HG02763 (cell line): ENCODE results near the gene SRL.

Source experiments
- ATAC-seq: cut with Tn5 transposase; IDR thresholded peaks from one replicate; pipeline ENCODE4 v1.9.1; 2021; ENCODE audit warnings: mild to moderate bottlenecking, moderate library complexity; ENCODE audit not compliant: unreplicated experiment

The SRL gene

GRCh38 chr16:4241928-4242283 is at the start of gene SRL:
TSS of gene SRL (minus strand) at chr16:4242080. CDS start at chr16:4242067, 13 bp downstream.
- no peak for ATAC-seq

- no peak for ATAC-seq
Measured at GRCh38 chr16:4290236-4290830, 48.5 kb upstream of the SRL start.

- ATAC-seq, result peak; percentile 57
Measured at GRCh38 chr16:4288148-4288921, 46.5 kb upstream of the SRL start.

GRCh38 chr16:4285167-4285566 is 43.3 kb upstream of the SRL start:
- ATAC-seq, result no peak

GRCh38 chr16:4283939-4284338 is 42.1 kb upstream of the SRL start:
- no peak for ATAC-seq

GRCh38 chr16:4283441-4283840 is 41.6 kb upstream of the SRL start:
- no peak for ATAC-seq

GRCh38 chr16:4280625-4281024 is 38.7 kb upstream of the SRL start:
- ATAC-seq, result no peak

- no peak for ATAC-seq
Measured at GRCh38 chr16:4277987-4278513, 36.2 kb upstream of the SRL start.

GRCh38 chr16:4275861-4276260 is 34.0 kb upstream of the SRL start:
- no peak for ATAC-seq

GRCh38 chr16:4273858-4274311 is 32.0 kb upstream of the SRL start:
- peak; percentile 6 for ATAC-seq

- peak; percentile 9 for ATAC-seq
Measured at GRCh38 chr16:4272114-4272956, 30.5 kb upstream of the SRL start.

GRCh38 chr16:4271176-4272113 is 29.6 kb upstream of the SRL start:
- peak; percentile 63 for ATAC-seq

- ATAC-seq, result no peak
Measured at GRCh38 chr16:4270595-4270994, 28.7 kb upstream of the SRL start.

GRCh38 chr16:4270091-4270490 is 28.2 kb upstream of the SRL start:
- no peak for ATAC-seq

- no peak for ATAC-seq
Measured at GRCh38 chr16:4266372-4266771, 24.5 kb upstream of the SRL start.

- no peak for ATAC-seq
Measured at GRCh38 chr16:4265676-4266075, 23.8 kb upstream of the SRL start.

GRCh38 chr16:4264546-4264945 is 22.7 kb upstream of the SRL start:
- no peak for ATAC-seq

- no peak for ATAC-seq
Measured at GRCh38 chr16:4263504-4264436, 21.9 kb upstream of the SRL start.

GRCh38 chr16:4262303-4262835 is 20.5 kb upstream of the SRL start:
- ATAC-seq, result no peak
